NCI-H69 (cell line): ENCODE data around the gene SCARB2.
A peak's percentile ranks its signal among the peaks of the same experiment; 100 is the strongest.

Experiments
- DNase-seq: peaks from one replicate; lab custom pipeline; 2025; lab: John Stamatoyannopoulos, UW

The SCARB2 gene

GRCh38 chr4:76226418-76226817 is 12.8 kb upstream of the SCARB2 start:
- DNase-seq, result no peak

DNA sequence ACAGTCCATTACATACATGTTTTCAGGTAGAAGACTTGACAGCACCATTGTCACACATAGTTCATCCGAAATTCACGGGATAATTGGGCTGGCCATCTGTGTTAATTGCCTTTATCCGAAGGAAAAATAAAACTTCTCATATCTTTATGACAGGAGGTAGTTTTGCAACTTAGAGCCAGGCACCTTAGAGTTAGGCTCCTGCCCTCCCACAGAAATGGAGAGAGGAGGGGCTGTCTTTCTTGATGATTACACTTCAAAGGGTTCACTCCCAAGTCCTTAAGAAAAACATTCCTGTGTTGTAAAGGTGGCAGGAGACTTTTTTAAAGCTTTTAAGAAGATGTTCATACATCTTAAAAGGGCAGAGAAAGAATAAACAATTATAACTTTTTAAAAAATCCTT is 10.5 kb upstream of the SCARB2 start:
- no peak for DNase-seq

DNA sequence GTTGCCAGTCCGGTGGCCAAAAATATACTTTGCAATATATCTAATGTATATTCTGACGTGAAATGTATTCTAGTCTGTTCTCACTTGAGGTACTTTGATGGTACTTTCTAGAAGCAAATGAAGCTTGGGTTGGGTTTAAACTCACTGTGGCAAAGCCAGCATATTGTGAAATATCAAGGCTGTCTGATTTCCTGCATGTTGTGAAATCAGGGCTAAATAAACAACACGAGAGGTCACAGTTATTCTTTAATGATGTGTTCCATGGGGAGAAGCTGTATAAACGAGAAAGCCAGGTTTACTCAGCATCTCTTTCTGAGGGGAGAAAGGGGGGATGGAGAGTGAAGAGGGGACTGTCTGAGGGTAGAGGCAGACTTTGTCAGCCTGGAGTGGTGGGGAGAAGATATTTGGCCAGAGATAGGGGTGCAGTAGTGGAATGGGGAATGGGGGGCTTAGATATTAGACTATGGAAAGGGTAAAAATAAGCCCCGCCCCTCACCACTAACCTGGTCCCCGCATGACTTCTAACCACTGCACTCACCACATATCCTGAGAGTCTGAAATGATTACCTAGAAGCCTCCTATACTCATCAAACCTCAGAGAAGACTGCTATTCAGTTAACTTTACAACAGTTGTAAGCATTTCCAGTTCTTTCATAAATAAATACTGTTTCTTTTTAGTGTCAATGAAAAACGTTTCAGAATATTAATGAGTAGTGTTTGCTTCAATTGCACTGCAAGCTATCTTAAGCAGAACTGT is 5.9 kb upstream of the SCARB2 start:
- peak; percentile 46 for DNase-seq

DNA sequence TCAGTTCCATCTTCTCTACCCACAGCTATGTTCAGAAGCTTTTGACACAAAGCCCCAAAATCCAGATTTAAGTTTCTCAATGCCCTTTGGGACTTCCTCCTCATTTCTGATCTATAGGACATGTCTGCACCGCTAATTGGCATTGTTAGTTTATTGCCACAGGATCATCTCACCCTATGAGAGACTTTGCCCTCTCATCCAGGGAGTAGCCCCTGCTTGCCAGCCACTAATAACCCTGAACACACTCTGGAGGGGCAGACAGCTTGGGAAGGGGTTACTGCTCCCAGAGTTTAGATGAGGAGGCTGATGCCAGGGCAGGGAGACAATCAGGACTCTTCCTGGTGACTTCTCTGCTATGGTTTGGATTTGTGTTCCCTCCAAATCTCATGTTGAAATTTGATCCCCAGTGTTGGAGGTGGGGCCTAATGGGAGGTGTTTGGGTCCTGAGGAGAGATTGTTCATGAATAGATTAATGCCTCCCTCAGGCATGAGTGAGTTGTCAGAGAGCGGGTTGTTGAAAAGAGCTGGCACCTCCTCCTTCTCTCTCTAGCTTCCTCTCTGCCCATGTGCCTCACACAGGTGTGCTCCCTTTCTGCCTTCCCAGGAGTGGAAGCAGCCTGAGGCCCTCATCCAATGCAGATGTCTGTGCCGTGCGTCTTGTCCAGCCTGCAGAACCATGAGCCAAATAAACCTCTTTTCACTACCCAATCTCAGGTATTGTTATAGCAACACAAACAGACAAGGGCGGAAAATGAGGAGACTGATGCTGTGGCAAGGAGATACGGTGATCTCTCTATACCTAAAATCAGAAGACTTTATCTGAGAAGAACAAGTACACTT is 3.6 kb upstream of the SCARB2 start:
- peak; percentile 46 for DNase-seq

DNA sequence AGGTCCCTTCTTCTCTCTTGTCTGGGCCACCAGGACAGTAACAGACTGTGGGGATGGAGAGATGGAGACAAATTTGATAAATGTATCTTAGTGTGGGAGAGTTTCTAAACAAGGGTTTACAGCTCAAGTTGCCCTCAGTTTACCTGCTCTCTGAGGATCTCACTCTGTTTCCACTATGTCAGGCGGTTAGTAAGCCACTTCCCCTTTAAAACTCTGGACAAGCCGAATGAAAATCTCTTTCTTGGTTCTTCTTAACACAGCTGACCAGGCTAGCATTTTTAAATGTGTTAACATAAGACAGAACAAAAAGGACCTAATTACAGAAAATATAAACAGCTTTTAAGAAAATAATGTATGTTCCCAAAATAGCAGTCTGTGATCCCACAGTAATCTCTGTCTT is 2.9 kb upstream of the SCARB2 start:
- no peak for DNase-seq

GRCh38 chr4:76215077-76215476 is 1.5 kb upstream of the SCARB2 start:
- DNase-seq, result no peak

- peak; percentile 56 for DNase-seq
Measured at GRCh38 chr4:76214177-76214675, 602 bp upstream of the SCARB2 start.

DNA sequence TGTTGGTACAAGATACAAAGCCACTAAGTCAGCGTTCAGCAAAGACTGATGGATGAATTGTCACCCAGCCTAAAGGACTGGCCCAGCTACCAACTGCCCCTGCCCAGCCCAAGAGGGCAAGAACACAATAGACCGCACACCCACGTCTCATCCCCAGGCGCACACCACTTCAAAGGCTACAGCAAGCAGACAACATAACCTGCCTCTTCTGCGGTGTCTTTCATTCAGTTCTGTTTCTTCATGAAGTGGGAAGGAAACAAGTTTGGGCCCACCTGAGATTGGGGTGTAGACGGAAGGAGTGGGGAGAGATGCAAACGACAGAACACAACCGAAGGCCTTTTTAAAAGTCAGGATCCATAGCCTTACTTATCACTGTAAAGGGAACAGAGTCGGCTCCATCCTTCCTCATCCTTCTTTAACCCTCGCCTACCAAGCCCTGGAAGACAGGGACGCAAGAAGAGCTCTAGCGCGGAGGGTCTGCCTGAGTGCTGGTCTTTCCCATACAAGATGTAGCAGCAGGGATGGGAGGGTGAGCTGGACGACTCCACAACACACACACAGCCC is 691 bp downstream of the SCARB2 start:
- DNase-seq, result peak; percentile 42

GRCh38 chr4:76211769-76212708 is 1.6 kb downstream of the SCARB2 start:
- peak; percentile 32 for DNase-seq

GRCh38 chr4:76210452-76210851 is 3.2 kb downstream of the SCARB2 start:
- no peak for DNase-seq

DNA sequence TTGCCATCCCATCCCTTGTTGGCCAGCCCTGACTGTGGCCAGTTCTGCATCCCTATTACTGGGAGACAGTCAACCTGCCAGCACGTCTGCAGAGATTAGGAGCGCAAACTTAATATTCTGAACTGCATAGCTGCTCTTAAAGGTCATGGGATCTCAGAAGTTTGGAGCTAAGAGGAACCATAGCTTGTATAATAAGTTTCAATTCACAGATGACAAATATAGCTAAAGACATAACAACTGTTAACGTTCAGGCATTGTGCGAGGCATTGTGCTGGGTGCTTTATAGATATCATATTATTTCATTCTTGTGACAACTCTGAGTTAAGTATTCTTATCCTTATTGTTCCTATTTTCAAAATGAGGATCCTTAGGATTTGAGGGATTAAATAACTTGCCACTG is 3.7 kb downstream of the SCARB2 start:
- DNase-seq, result no peak

DNA sequence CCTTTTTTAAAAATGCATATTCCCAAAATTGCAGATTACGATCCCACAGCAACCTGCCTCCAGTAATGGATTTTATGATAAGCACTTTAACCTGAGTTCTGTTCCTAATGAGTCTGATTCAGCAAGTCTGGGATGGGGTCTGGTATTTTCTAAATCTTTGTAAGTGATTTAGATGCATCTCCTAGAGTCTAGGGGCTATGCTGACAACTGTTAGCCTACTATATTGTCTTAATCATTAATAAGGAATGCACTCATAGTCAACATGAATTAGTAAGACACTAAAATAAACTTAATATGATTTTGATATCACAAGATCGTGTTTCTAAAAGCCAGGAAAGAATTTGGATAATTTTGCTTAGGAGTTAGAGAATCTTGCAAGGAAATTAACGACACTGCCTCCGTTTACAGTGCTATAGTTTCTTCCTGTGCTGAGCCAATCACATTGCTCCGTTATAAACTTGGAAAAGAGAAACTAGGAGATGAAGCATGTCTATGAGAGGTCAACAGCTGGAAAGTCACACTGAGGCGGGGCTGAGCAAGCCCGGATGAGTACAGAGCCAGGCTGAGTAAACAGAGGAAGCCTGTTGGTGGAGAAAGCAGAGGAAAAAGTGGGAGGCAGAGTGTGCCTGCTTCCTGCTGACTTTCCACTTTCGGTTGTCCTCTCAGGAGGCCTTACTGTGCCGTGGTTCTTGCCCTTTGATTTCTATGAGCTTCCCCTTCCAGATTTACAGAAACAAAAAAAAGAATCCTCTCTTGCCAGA is 5.4 kb downstream of the SCARB2 start:
- DNase-seq, result peak; percentile 87

DNA sequence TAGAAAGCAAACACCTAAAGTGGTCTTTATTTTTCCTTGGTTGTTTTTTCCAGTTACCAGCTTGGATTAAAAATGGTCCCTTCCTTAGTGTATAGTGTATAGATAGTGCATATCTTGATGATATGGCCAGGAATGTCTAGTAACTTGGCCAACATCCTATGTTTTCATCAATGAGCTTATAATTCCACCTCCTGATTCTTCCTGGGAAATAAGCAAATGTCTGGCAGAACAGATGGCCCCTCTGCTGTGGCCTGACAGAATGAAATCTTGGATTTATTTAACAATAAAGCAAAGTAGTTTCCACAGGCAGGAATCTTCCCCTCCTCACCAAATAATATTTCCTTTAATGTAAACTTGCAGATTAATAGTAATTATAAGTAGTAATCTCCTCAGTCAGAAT is 6.1 kb downstream of the SCARB2 start:
- peak; percentile 42 for DNase-seq

DNA sequence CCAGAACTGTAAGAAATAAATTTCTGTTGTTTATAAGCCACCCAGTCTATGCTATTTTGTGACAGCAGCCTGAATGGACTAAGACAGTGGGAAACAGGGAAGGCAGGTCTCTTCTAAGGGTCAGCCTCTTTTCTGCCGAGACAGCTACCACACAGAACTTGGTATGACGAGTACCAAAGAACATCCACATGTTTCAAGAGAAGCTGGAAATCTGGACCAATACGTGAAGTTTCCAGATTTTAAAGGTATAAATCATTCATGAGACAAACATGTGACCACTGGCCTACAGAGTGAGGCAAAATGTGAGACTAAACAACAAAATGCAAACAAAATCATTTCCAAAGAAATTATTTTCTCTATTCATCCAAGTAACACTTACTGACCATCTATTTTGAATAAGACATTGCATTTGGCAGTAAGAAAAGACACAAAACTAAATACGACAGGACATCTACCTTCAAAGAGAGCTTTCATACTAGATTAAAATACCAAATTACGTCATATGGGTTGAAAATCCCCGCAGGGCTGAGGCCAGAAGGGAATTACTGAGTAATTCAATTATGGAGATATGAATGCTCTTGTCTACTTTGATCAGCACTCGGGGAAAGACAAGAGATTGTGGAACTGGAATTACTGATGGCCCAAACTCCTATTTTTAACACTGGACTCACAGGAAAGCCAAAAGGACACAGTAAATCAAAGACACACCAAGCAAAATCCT is 7.2 kb downstream of the SCARB2 start:
- no peak for DNase-seq

- peak; percentile 11 for DNase-seq
Measured at GRCh38 chr4:76205476-76205875, 8.1 kb downstream of the SCARB2 start.

DNA sequence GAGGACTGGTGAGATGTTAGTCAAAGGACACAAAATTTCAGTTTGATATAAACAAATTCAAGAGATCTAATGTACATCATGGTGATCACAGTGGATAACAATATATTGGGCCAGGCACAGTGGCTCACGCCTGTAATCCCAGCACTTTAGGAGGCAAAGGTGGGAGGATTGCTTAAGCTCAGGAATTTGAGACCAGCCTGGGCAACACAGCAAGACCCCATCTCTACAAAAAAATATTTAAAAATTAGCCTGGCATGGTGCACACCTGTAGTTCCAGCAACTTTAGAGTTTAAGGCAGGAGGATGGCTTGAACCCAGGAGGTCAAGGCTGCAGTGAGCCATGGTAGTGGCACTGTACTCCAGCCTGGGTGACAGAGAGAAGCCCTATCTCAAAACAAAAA is 8.7 kb downstream of the SCARB2 start:
- DNase-seq, result no peak

DNA sequence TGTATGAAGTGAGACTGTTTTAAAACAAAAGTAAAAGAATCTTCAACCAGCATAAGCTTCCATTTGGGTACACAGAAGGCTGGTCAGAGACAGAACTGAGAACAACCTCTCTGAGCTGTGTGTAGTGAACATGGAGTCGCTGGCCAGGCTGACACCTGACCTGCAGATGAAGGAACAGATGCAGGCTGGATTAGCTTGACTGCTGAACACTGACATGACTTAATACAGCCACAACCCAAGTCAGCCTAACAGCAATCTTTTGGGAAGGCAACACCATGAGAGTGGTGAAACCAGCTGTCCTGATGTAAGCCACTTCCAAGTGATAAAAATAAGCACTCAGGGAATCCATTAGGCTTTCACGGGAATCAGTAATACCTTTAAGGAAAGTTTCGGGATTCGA is 10.1 kb downstream of the SCARB2 start:
- DNase-seq, result peak; percentile 12

- DNase-seq, result no peak
Measured at GRCh38 chr4:76201276-76201675, 12.3 kb downstream of the SCARB2 start.

GRCh38 chr4:76200771-76201231 is 12.8 kb downstream of the SCARB2 start:
- peak; percentile 76 for DNase-seq

- DNase-seq, result peak; percentile 65
Measured at GRCh38 chr4:76199664-76200211, 13.9 kb downstream of the SCARB2 start.
